ENCODE measurements around the gene GLT8D2. TPM values are rescaled to one million over a fixed set of nuclear protein-coding genes. Genes with fewer than 3 reads are reported as not detected.

The GLT8D2 gene
- total and polyA plus RNA-seq, 2 experiments from 2014 or later: 4.2 to 8.5 TPM

GRCh38 chr12:104057771-104058197, 7.8 kb upstream of the GLT8D2 start:
- H3K27me3 ChIP-seq (ENCODE audit: insufficient read depth): no peaks in the 10 kb centered on the region; the same call in 1 of the 2 replicates
- Mint-ChIP-seq H3K36me3 (ENCODE audit: low read depth) (no peaks in the 10 kb centered on the region), H3K9me3 (no peaks in the 10 kb centered on the region; the same call in 2 of the 3 replicates), H3K4me1 (peaks cover 17% of the 10 kb centered on the region), H3K27me3 (ENCODE audit: insufficient read depth, low read depth, poor library complexity) (peaks cover 5% of the 10 kb centered on the region), H3K27ac (no peak overlapping the region), H3K4me3 (no peak overlapping the region)
- H3K4me2 ChIP-seq: no peak overlapping the region
- H3F3A ChIP-seq (replicated peaks; ENCODE audit: low read depth): no peaks in the 10 kb centered on the region
- H3K27ac ChIP-seq (ENCODE audit: low read depth): no peak overlapping the region
- H3K4me3 ChIP-seq: no peak overlapping the region
- peaks cover 11% of the 10 kb centered on the region; the same call in 1 of the 2 replicates for H3K4me1 ChIP-seq (ENCODE audit: insufficient read depth)
- no peaks in the 10 kb centered on the region for H4K20me1 ChIP-seq (replicated peaks; ENCODE audit: insufficient read depth)
- H2AFZ ChIP-seq: peak overlapping the region; percentile 76; the same call in 1 of the 2 replicates
- DNase-seq (ENCODE audit: low spot score) (peak; percentile 76), ATAC-seq (peak; percentile 62)
- TF ChIP-seq CTCF (conservative IDR thresholded peaks at IDR 0.05; ENCODE audit: low read depth in 2 of 2) (peak; percentile 87 to 96), STAT1 (IDR thresholded peaks at IDR 0.05; ENCODE audit: unreplicated experiment) (no peak), EZH2phosphoT487 (IDR thresholded peaks at IDR 0.05; ENCODE audit: unreplicated experiment) (no peak), JUNB (IDR thresholded peaks at IDR 0.05; ENCODE audit: unreplicated experiment) (no peak)
- H3K79me2 ChIP-seq (replicated peaks; ENCODE audit: insufficient read depth): no peaks in the 10 kb centered on the region
- H3K9me2 ChIP-seq (ENCODE audit: insufficient read depth): no peaks in the 10 kb centered on the region
- H3K36me3 ChIP-seq (ENCODE audit: insufficient read depth): no peaks in the 10 kb centered on the region

- no peaks in the 10 kb centered on the region for H3F3A ChIP-seq (replicated peaks; ENCODE audit: low read depth)
- Mint-ChIP-seq H3K36me3 (ENCODE audit: low read depth) (no peaks in the 10 kb centered on the region), H3K9me3 (no peaks in the 10 kb centered on the region; the same call in 2 of the 3 replicates), H3K27ac (no peak overlapping the region), H3K27me3 (ENCODE audit: insufficient read depth, low read depth, poor library complexity) (peaks cover 1% of the 10 kb centered on the region), H3K4me1 (peaks cover 17% of the 10 kb centered on the region), H3K4me3 (no peak overlapping the region)
- H3K27ac ChIP-seq (ENCODE audit: low read depth): no peak overlapping the region
- H3K9me2 ChIP-seq (ENCODE audit: insufficient read depth): no peaks in the 10 kb centered on the region
- H3K4me2 ChIP-seq: no peak overlapping the region
- ATAC-seq (no peak), DNase-seq (ENCODE audit: low spot score) (no peak)
- no peak overlapping the region for H2AFZ ChIP-seq
- H3K4me3 ChIP-seq: no peak overlapping the region
- H3K27me3 ChIP-seq (ENCODE audit: insufficient read depth): no peaks in the 10 kb centered on the region; the same call in 1 of the 2 replicates
- no peaks in the 10 kb centered on the region for H3K36me3 ChIP-seq (ENCODE audit: insufficient read depth)
- no peaks in the 10 kb centered on the region for H3K79me2 ChIP-seq (replicated peaks; ENCODE audit: insufficient read depth)
- peaks cover 11% of the 10 kb centered on the region; the same call in 1 of the 2 replicates for H3K4me1 ChIP-seq (ENCODE audit: insufficient read depth)
- H4K20me1 ChIP-seq (replicated peaks; ENCODE audit: insufficient read depth): no peaks in the 10 kb centered on the region
- TF ChIP-seq POLR2AphosphoS5 (IDR thresholded peaks at IDR 0.05; ENCODE audit: low read depth) (no peak), CREB1 (CRISPR knock-in tag; IDR thresholded peaks at IDR 0.05; ENCODE audit: low read depth) (no peak), REST (IDR thresholded peaks at IDR 0.05; ENCODE audit: unreplicated experiment) (no peak), ZNF462 (CRISPR knock-in tag; IDR thresholded peaks at IDR 0.05) (no peak), EZH2 (IDR thresholded peaks at IDR 0.05; ENCODE audit: low read depth, unreplicated experiment) (no peak), NANOG (IDR thresholded peaks at IDR 0.05; ENCODE audit: borderline replicate concordance) (no peak)
These were observed 6.5 kb upstream of the GLT8D2 start for GRCh38 chr12:104056419-104056972.
